ENCODE measurements around the gene SYNDIG1L. TPM values are rescaled to one million over a fixed set of nuclear protein-coding genes. Genes with fewer than 3 reads are reported as not detected.
A peak's percentile ranks its signal among the peaks of the same experiment; 100 is the strongest.
"Not testable (repeated sequence)": the region's sequence is repeated elsewhere in the genome, so short reads cannot be mapped to it uniquely, and the experiment has no call there.

Gene SYNDIG1L
- total RNA-seq, 1 donor from 2014 or later: not detected

- intact Hi-C loops (cut with DNase I): no loop called here
- DNase-seq (ENCODE audit: missing footprints): no peak
- ATAC-seq: no peak
Observed at GRCh38 chr14:74407021-74407800, 18.8 kb downstream of the SYNDIG1L start.

GRCh38 chr14:74405663-74406062, 20.3 kb downstream of the SYNDIG1L start:
- ATAC-seq (no peak), DNase-seq (ENCODE audit: missing footprints) (no peak)
- intact Hi-C loops (cut with DNase I): no loop called here

GRCh38 chr14:74404435-74404834, 21.6 kb downstream of the SYNDIG1L start:
- intact Hi-C loops (cut with DNase I): no loop called here
- DNase-seq (ENCODE audit: missing footprints): no peak
- no peak for ATAC-seq

GRCh38 chr14:74403619-74404417, 22.2 kb downstream of the SYNDIG1L start:
- ATAC-seq: no peak
- no peak for DNase-seq (ENCODE audit: missing footprints)
- intact Hi-C loops (cut with DNase I): no loop called here

- no peak for DNase-seq (ENCODE audit: missing footprints)
- intact Hi-C loops (cut with DNase I): no loop called here
- ATAC-seq: no peak
Observed at GRCh38 chr14:74402401-74403251, 23.4 kb downstream of the SYNDIG1L start.

- intact Hi-C loops (cut with DNase I): no loop called here
- ATAC-seq: peak; percentile 62
- DNase-seq (ENCODE audit: missing footprints): peak; percentile 70
Observed at GRCh38 chr14:74401504-74402241, 24.3 kb downstream of the SYNDIG1L start.

GRCh38 chr14:74400919-74401503, 25.0 kb downstream of the SYNDIG1L start:
- DNase-seq (ENCODE audit: missing footprints): no peak
- intact Hi-C loops (cut with DNase I): no loop called here
- ATAC-seq: no peak

GRCh38 chr14:74400031-74400685, 25.9 kb downstream of the SYNDIG1L start:
- ATAC-seq (no peak), DNase-seq (ENCODE audit: missing footprints) (no peak)
- intact Hi-C loops (cut with DNase I): no loop called here

- intact Hi-C loops (cut with DNase I): no loop called here
- DNase-seq (ENCODE audit: missing footprints) (no peak), ATAC-seq (no peak)
Observed at GRCh38 chr14:74395094-74395493, 30.9 kb downstream of the SYNDIG1L start.

GRCh38 chr14:74394549-74394948, 31.5 kb downstream of the SYNDIG1L start:
- intact Hi-C loops (cut with DNase I): no loop called here
- ATAC-seq: no peak
- no peak for DNase-seq (ENCODE audit: missing footprints)

- intact Hi-C loops (cut with DNase I): no loop called here
- ATAC-seq (no peak), DNase-seq (ENCODE audit: missing footprints) (no peak)
Observed at GRCh38 chr14:74392616-74393570, 33.1 kb downstream of the SYNDIG1L start.

GRCh38 chr14:74391479-74391878, 34.5 kb downstream of the SYNDIG1L start:
- no peak for ATAC-seq
- no peak for DNase-seq (ENCODE audit: missing footprints)
- intact Hi-C loops (cut with DNase I): no loop called here

- ATAC-seq; intact Hi-C loops (cut with DNase I); DNase-seq (ENCODE audit: missing footprints): not testable (repeated sequence)
Observed at GRCh38 chr14:74390505-74390904, 35.5 kb downstream of the SYNDIG1L start.

- ATAC-seq (no peak), DNase-seq (ENCODE audit: missing footprints) (no peak)
- intact Hi-C loops (cut with DNase I): no loop called here
Observed at GRCh38 chr14:74389980-74390379, 36.0 kb downstream of the SYNDIG1L start.

- intact Hi-C loops (cut with DNase I): no loop called here
- DNase-seq (ENCODE audit: missing footprints) (no peak), ATAC-seq (no peak)
Observed at GRCh38 chr14:74382231-74382630, 43.8 kb downstream of the SYNDIG1L start.

GRCh38 chr14:74381571-74381970, 44.4 kb downstream of the SYNDIG1L start:
- intact Hi-C loops (cut with DNase I); DNase-seq (ENCODE audit: missing footprints); ATAC-seq: not testable (repeated sequence)

GRCh38 chr14:74380845-74381244, 45.2 kb downstream of the SYNDIG1L start:
- DNase-seq (ENCODE audit: missing footprints) (no peak), ATAC-seq (no peak)
- intact Hi-C loops (cut with DNase I): no loop called here

Measured in Right ventricle myocardium inferior (tissue), 1 donor.